NCI-H748 (cell line): Measurements from ENCODE around the gene EHD1.

Source experiments
- DNase-seq: peaks from one replicate; lab custom pipeline; 2025; ENCODE audit not compliant: unreplicated experiment; lab: John Stamatoyannopoulos, UW

Gene EHD1

DNA sequence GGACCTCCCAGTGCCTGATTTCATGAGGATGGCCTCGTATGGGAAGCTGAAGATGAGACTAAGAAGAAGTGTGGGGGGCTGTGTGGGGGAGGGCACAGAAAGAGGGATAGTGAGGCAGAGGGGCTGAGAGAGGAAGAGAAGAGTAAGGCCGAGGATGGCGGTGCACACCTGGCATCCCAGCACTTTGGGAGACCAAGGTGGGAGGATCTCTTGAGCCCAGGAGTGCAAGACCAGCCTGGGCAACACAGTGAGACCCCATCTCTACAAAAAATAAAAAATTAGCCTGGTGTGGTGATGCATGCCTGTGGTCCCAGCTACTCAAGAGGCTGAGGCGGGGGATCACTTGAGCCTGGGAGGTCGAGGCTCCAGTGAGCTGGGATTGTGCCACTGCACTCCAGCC, 13.5 kb upstream of the EHD1 start:
- DNase-seq: no peak

DNA sequence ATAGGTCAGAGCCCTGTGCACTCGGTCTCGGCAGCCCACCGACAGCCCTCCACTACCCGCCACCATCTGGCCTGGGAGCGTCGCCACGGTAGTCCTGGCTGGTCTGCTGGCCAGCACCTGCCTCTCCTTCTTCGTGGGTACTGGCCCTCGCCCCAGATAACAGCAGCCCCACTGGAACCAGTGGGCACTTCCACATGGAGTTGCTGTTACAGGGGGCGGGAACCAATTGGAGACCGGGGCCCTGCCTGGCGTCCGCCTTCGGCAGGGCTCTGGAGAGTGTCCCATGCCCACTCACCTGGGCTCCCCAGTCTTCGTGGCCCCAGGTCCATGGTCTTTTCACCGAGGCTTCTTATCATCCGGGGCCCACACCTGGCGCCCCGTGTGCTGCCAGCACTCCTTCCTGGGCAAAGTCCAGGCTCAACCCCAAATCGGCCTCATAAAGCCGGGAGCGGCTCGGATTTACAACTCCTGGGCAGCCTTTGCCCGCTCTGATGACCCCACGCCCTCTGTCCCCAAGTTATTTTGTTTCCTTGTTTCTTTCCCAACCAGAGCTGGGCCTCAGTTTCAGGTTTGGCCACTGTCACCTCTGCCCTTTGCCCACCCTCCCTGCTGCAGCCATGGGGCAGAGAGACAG, 12.9 kb upstream of the EHD1 start:
- no peak for DNase-seq

DNA sequence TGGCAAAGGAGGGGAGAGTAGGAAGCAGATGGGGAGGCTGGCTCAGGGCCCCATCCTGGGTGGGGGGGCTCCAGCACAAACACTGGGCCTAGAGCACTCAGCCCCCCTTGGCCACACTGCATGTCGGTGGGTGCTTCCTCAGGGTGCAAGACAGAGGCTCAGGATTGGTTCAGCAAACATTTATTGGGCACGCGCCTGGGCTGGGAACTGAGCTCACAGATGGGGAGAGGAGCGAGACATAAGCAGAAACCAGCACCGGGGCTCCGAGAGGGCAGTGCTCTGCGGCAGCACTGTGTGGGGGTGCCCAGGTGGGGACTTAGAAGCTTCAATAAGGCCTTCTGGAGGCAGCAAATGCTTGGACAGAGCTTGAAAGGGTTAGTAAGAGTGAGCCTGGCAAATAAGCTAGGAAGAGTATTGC, 12.1 kb upstream of the EHD1 start:
- no peak for DNase-seq

DNA sequence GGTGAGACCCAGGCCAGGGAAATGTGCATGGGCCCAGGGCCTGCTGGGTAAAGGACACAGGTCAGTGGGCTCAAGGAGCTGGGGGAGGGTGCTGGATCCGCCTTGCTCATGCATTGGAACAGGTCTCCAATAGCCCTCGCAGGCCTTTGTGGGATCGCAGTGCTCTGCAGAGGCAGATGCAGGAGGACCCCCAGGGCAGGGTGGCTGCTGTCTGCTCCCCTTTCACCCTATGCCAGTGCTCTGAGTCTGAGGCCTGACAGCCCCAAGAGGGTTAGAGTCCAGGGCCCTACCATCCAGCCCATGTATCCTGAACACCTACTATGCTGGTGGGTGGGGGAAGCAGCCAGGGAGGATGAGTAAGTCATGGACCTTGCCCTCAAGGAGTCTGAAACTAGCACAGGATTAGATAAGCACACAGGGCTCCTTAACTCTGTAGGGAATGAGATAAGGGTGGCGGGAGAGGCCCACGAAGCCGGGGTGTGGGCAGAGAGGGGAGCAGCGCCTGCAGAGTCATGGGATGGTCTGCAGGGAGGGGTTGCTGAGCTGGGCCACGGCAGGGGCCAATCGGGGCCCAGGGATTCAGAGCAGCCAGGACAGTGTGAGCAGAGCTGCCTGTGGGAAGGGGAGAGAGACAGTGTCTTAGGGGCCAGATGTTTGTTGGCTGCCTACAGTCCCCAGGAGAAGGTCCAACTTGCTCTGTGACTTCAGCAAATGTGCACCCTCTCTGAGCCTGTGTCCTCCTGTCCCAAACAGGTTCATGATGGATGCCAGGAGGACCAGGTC, 10.5 kb upstream of the EHD1 start:
- DNase-seq: no peak

DNA sequence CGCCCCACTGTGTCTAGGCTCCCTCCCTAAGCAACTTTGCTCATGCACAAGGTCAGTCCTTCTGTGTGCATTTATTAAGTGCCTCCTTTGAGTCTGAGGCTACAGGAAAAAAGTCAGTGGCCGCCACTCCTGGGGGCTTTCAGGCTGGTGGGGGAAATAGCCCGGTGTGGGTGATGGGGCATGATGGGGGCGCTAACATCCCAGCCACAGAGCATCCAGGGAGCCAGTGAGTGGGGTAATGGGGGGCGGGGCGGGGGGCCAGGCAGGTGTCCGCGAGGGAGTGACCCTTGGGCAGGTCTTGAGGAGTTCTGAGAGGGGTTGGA, 9.9 kb upstream of the EHD1 start:
- DNase-seq: no peak

DNA sequence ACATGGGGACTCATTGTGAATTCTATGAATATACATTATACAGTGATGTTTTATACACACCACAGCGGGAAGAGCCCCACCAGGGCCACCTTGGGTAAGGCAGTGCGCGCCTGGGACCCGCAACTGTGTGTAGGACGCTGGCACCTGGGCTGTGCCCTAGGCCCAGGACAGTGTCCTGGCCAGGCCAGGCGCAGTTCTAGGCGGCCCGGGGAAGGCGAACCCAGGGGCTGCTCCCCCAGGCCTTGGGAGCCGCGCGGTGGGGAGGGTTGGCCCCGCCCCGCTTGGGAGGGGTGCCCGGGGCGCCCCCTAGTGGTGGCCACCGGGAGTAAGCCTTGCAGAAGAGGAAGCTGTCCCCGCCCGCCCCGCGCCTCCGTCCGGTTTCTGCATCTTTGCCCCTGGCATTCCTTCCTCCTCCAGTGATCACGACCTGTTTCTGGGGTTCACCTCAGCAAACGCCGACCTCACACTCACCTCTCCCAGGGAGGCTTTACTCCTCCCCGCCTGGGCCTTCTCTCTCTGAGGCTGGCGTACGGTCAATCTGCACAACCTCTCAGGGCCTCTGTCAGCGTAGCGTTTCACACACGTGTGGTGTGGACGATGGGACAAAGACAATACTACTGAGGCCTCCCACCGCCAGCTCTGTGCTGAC, 9.5 kb upstream of the EHD1 start:
- DNase-seq: peak; percentile 59

DNA sequence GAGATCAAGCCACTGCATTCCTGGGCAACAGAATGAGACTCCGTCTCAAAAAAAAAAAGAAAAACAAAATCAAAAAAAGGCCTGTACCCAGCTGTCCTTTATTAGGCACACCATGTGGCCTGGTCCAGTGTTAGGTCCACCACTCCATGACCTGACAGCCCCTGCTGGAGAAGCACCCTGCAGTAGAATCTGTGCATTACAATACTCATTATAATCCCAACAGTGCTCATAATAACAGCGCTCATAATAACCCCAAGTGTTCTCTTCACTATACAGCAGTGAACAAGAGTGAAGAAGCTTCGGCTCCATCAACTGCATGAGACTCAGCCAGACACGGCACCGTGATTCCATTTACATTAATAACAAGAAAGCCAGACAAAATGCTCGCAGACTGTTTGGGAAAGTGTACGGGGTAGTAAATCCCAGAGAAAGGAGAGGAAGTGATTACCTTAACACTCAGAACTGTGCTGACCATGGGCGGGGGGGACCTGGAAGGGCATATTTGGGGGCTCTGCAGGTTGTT, 8.9 kb upstream of the EHD1 start:
- no peak for DNase-seq

DNA sequence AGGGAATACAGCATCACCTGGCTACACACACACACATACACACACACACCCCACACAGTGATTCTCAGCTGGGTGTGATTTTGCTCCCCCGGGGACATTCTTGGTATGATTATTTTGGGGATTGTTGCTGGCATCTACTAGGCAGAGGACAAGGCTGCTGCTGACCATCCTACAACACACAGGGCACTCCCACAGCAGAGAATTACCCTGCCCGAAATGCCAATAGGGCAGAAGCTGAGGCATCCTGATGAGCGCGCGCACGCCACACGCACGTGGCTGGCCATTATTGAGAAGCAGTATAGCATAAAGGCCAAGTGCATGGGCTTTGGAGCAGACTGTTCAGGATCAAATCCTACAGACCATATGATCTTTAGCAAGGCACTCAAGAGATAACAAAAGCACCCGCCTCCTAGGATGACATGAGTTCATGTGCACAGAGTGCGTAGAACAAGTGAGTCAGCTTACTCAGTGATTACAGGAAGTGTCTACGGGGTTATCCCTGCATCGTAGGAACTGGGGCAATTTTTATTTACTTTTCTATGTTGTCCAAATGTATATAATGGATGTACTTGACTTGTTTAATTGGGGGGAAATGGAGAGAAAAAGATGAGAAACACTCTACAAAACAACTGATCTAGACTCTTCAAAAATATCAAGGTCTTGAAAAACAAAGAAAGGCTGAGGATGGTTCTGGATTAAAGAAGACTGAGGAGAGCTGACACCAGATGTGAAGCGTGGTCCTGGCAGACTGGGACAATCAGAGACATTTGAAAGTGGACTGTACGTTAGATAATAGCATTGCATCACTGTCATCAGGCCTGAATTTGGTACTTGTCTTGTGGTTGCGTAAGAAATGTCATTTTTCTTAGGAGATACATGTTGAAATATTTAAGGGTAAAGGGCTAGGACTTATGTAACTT, 7.2 kb upstream of the EHD1 start:
- peak; percentile 25 for DNase-seq

DNA sequence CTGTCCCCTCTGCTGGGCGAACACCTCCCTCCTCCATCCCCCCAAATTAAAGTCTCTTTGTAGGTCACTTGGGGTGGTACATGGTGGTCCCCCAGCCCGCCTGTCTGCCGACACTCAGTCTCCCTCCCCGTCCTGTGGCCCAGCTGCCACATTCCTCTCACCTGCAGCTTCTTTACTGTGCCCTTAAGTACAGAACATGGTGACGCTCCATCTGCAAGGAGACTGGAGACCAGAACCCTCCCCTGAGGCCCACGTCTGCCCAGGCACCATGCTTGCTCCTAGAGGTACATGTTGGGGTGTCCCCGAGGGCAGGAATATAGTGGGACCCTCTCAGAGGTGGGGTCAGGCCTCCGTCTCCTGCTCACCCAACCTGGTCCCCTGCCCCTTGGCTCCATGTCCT, 5.6 kb upstream of the EHD1 start:
- DNase-seq: no peak

DNA sequence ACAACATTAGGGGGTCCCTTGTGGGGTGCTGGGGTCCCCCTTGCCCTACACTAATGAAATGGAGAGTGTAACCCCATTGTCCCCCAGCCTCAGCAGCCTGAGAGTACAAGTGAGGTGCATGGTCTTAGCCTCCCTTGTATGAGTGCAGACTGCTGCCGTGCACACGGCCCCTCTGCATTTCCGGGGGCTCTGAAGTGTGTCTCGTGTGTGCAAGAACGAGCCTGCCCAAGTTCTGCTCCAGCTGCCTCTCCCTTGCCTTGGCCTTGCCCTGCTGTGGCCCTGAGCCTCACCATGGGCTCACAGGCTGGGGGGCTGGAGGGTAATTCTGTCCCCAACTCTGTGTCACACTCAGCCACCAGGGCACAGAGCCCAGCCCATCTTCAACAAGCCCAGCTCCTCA, 5.2 kb upstream of the EHD1 start:
- DNase-seq: no peak

DNA sequence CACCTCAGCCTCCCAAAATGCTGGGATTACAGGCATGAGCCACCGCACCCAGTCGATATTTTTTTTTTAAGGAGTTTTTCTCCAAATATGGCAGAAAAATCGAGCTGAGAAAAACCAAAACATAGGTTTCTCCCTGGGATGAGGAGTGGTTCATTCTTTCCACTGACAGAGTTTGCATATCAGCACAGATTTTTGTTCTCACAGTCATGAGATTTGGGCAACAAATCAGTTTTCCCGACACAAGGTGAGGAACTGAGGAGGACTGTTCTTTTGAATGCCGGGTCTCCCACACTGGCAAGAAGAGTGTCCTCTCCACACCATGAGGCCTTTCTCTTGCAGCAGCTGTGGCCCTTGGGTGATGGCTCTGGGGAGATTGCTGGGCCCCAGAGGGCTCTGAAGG, 3.8 kb upstream of the EHD1 start:
- DNase-seq: no peak

DNA sequence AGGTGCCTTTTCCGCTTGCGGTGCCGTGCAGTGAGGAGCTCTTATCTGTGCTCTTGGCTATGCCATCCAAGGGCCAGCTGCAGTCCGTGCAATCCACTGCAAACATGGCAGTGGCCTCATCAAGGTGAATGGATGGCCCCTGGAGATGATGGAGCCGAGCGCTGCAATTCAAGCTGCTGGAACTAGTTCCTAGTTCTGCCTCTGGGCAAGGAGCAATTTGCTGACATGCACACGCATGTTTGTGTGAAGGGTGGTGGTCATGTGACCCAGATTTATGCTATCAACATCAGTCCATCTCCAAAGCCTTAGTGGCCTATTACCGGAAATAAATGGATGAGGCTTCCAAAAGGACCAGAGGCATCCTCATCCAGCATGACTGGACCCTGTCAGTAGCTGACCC, 3.1 kb upstream of the EHD1 start:
- DNase-seq: no peak

DNA sequence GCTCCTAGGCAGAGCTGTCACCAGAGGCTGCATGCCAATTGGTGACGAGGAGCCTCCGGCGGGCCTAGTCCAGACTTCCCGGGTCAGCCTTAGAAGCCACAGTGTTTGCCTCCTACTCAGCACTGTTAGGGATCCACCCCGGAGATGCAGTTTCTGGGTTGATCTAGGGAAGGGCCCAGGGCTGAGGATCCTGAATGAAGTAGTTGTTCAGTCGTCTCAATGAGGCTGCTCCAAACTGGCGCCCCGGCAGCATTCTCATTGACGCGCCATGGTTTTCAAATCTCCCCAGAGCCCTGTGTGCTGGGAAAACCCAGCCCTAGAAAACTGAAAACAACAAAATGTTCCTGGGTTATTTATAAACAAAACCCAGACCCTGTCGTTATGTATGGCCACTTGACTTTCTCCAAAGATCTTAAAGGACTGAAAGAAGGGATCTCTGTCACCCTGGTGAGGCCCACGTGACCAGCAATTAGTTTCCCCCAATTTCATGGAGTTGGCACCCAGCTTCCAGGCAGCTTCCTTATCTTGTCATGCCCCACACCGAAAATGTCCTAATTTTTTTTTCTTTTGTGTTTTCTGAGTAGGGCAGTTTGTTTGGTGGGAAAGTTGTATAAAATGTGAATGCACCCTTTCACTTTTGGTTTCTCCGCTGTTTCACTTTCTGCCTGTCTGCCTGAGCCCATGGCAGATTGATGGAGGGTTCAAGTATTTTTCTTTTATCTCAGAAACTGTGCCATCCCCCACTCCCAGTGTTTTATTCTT, 2.0 kb upstream of the EHD1 start:
- no peak for DNase-seq

DNA sequence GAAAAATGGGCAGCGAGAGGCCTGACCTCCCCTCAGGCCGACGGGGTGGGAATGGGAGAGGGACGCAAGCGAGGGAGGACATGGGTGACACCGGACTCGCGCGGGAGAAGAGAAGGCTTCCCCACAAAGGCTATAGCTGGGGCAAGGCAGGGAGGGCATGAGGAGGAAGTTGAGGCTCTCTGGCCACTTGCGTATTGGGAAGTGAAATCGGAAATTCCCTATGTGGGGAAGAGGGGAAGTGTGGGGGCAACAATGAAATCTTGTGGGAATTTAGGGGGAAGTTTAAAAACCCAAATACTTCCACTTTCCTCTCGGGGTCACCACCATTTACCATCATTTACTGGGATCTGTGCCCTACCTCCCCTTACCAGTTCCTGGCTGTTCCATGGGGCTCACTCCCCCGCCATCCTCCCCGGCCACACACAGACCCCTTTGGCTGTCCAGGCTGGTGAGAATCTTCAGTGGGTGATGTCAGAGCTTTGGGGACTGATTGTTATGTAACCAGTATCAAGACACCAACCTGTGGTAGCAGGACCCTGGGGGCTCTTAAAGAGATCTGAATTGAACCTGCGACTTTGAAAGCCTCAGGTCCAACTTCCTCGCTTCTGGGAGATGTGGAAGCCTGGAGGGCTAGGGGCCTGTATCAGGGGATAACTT, 951 bp upstream of the EHD1 start:
- DNase-seq: no peak

DNA sequence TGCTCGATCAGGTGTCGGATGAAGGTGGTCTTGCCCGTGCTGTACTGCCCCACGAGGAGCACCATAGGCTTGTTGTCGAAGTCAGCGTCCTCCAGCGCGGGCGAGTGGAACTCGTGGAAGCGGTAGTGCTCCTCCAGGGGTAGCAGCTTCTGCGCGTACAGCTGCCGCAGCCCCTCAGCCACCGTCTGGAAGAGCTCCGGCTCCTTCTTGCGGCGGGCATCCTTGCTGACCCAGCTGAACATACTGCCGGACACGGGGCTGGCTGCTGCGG, 263 bp downstream of the EHD1 start:
- DNase-seq: peak; percentile 77

DNA sequence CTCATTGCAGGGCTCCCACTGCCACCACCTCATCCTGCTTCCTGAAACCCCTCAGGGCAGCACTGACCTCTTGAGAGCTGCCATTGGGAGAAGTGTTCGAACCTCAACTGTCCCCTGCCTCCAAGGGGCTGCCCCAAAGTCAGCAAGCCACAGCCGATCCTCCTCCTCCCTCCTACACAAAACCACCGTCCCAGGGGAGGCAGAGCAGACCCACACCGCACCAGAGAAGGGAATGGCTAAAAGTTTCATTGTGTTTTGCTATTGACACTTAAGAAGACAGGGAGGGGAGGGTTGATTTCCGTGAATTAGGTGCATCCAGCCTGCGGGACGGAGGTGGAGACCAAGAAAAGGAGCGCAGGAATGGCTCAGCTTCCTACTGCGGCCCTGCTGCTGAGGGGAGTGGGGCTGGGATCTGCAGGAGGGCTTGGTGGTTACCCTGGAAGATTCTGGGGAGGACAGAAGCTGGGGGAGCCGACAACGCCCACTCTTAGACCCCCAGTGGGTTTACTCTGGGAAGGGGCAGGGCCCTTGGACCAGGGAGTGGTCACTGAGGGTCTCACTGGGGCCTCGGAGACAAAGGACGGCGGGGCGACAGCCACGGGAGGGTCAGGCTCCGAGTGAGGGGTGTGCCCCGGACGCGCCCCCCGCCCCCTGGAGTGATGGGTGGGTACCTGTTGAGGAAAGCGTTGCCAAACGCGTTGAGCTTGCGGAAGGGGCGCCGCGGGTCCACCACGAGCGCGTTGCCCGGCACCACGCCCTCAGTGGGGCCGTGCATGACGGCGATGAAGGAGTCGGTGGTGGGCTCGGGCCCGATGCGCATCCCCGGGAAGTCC, 815 bp downstream of the EHD1 start:
- DNase-seq: peak; percentile 68

DNA sequence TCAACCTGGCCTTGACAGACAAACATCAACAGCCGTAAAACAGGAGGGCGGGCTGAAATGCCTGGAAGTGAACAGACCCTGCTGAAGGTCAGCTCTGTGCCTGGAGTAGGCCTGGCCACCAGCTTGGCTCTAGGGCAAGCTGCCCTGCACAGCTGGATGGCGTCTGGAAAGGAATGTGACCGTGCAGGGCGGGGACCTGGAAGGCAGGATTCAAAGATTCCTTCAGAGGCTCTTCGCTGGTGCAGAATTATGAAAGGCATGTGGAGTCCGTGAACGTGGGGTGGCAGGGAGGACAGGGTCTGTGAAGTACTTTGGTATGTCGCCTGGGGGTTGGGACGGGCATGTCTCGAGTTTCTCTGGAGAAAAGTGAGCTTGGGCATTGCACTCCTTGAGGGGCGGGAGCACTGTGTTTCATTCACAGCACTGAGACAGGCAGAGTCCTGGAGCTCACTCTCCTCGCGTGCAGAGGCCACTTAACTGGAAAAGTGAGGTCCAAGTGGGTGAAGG, 1.5 kb downstream of the EHD1 start:
- DNase-seq: no peak

DNA sequence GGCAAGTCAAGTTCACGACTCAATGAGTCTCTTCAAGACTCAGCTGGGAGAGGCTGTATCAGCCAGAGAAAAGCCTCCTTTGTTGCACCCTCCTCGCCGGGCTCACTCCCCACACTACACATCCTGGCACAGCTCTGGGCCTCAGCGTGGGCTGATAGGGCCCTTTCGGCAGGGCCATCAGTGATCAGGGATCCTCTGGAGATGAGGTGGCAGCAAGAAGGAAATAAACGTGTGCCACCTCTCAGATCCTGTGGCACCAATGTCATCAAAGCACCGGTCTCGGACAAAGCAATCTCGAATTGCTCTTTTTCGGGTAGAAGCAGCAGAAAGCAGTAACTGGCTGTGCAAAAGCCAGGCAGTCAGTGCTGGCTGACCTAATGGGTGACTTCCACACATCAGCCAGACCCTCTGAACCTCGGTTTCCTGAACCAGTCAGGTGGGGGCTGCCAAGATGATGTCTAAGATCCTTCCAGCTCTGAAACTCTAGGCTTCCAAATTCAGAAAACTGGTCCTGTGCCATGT, 2.1 kb downstream of the EHD1 start:
- DNase-seq: no peak
